GM13977 (cell line): ENCODE data around the gene MED25.
A peak's percentile ranks its signal among the peaks of the same experiment; 100 is the strongest.

ENCODE experiments used
- DNase-seq: peaks from one replicate; pipeline ENCODE4 v3.0.0; 2012; ENCODE audit warnings: low spot score
- CTCF ChIP-seq: IDR thresholded peaks from 2 replicates; pipeline ENCODE4 v1.5.1; 2012; ENCODE audit warnings: mild to moderate bottlenecking, control low read depth; ENCODE audit not compliant: insufficient read depth; ENCODE audit errors: extremely low read depth, missing control alignments
- in situ Hi-C: fragments of 300-500 bp; cut with MboI; formaldehyde crosslinking; loops from one replicate; pipeline ENCODE4 v1.12.0; 2022; ENCODE audit warnings: low sequenced_read_pairs, low pct_unique_long_range_greater_than_20kb, mixed read lengths, inconsistent platforms; ENCODE audit not compliant: unreplicated experiment

The MED25 gene

GRCh38 chr19:49859682-49860335 lies 41.7 kb downstream of the MED25 start:
- in situ Hi-C loops, result no loop called here
- no peak for DNase-seq
- no peak for TF ChIP-seq CTCF

GRCh38 chr19:49860336-49861102 lies 42.4 kb downstream of the MED25 start:
- TF ChIP-seq CTCF, result no peak
- in situ Hi-C loops, result no loop called here
- DNase-seq, result no peak

- no peak for TF ChIP-seq CTCF
- in situ Hi-C loops, result no loop called here
- no peak for DNase-seq
These were observed 43.0 kb downstream of the MED25 start for GRCh38 chr19:49861107-49861506.

- in situ Hi-C loops, result no loop called here
- DNase-seq, result no peak
- no peak for TF ChIP-seq CTCF
These were observed 43.7 kb downstream of the MED25 start for GRCh38 chr19:49861541-49862378.

- no peak for DNase-seq
- in situ Hi-C loops, result no loop called here
- peak; percentile 27 for TF ChIP-seq CTCF
These were observed 44.5 kb downstream of the MED25 start for GRCh38 chr19:49862391-49863253.
